ENCODE measurements around the gene MAP2K7.

GRCh38 chr19:7909471-7910067 lies 5.9 kb downstream of the MAP2K7 start:
- TF ChIP-seq CTCF (IDR thresholded peaks at IDR 0.05) (no peak), ATF2 (CRISPR knock-in tag; IDR thresholded peaks at IDR 0.05; ENCODE audit: borderline replicate concordance, low read depth) (no peak), TP53 (CRISPR knock-in tag; IDR thresholded peaks at IDR 0.05) (no peak), SMAD3 (CRISPR knock-in tag; IDR thresholded peaks at IDR 0.05; ENCODE audit: borderline replicate concordance) (no peak), MAX (CRISPR knock-in tag; IDR thresholded peaks at IDR 0.05) (no peak), ETV6 (CRISPR knock-in tag; IDR thresholded peaks at IDR 0.05) (no peak), JUN (CRISPR knock-in tag; IDR thresholded peaks at IDR 0.05) (no peak), SP1 (CRISPR knock-in tag; conservative IDR thresholded peaks at IDR 0.05) (no peak), ZNF532 (CRISPR knock-in tag; IDR thresholded peaks at IDR 0.05; ENCODE audit: borderline replicate concordance) (no peak), RELA (CRISPR knock-in tag; IDR thresholded peaks at IDR 0.05; ENCODE audit: borderline replicate concordance) (no peak), ATF3 (CRISPR knock-in tag; conservative IDR thresholded peaks at IDR 0.05) (no peak)
